PC-9 (cell line): ENCODE measurements around the gene UNC13B. TPM values are rescaled to one million over a fixed set of nuclear protein-coding genes. Genes with fewer than 3 reads are reported as not detected.

Experiments
- BruUV-seq: library from RNA; stranded (reverse); fragments of 400-500 nt; replicated peaks from 2 replicates; lab custom pipeline; 2021; lab: Mats Ljungman, UMichigan
- CTCF ChIA-PET: fragments of 300-600 bp; sonication (Branson Sonifier 250); formaldehyde crosslinking; loops from one replicate; lab custom pipeline; 2022; ENCODE audit warnings: antibody characterized with exemption; lab: Charles Lee
- POLR2A ChIA-PET: fragments of 300-600 bp; sonication (Branson Sonifier 250); formaldehyde crosslinking; loops from one replicate; lab custom pipeline; 2022; ENCODE audit warnings: antibody characterized with exemption; ENCODE audit not compliant: unreplicated experiment; lab: Charles Lee
- DNase-seq, 2 experiments: peaks; one replicate each; pipeline versions ENCODE4 v3.0.0 to v3.0.0-alpha.2; 2015 to 2022; ENCODE audit warnings: mixed read lengths in 1 of 2
- H2AFZ ChIP-seq: fragments of 200-600 bp; sonication (generic); 2 replicates; pipeline ENCODE4 v1.8.1; 2017; ENCODE audit warnings: antibody characterized with exemption
- H3F3A ChIP-seq: fragments of 200-600 bp; sonication (generic); 2 replicates; pipeline ENCODE4 v1.8.1; 2017; ENCODE audit warnings: antibody characterized with exemption, mild to moderate bottlenecking, low read depth; ENCODE audit not compliant: insufficient read depth
- H3K27ac ChIP-seq: fragments of 200-600 bp; sonication (generic); 2 replicates; pipeline ENCODE4 v1.6.1; 2016; ENCODE audit warnings: mixed run types
- H3K27me3 ChIP-seq: fragments of 200-600 bp; sonication (generic); 2 replicates; pipeline ENCODE4 v1.6.1; 2016; ENCODE audit warnings: low read depth, mixed run types; ENCODE audit not compliant: insufficient read depth
- H3K36me3 ChIP-seq: fragments of 200-600 bp; sonication (generic); 2 replicates; pipeline ENCODE4 v1.6.1; 2016; ENCODE audit warnings: low read depth, mixed run types
- H3K4me1 ChIP-seq: fragments of 200-600 bp; sonication (generic); replicated peaks from 2 replicates; pipeline ENCODE4 v1.6.1; 2016; ENCODE audit warnings: mixed run types; ENCODE audit not compliant: insufficient read depth
- H3K4me2 ChIP-seq: fragments of 200-600 bp; sonication (generic); 2 replicates; pipeline ENCODE4 v1.6.1; 2017; ENCODE audit warnings: mixed run types
- H3K4me3 ChIP-seq: fragments of 200-600 bp; sonication (generic); 2 replicates; pipeline ENCODE4 v1.6.1; 2016; ENCODE audit warnings: mixed run types
- H3K79me2 ChIP-seq: fragments of 200-600 bp; sonication (generic); 2 replicates; pipeline ENCODE4 v1.6.1; 2017; ENCODE audit warnings: low read depth, mixed run types
- H3K9me2 ChIP-seq: fragments of 200-600 bp; sonication (generic); 2 replicates; pipeline ENCODE4 v1.8.1; 2017; ENCODE audit warnings: mild to moderate bottlenecking; ENCODE audit not compliant: insufficient read depth
- H3K9me3 ChIP-seq: fragments of 200-600 bp; sonication (generic); 2 replicates; pipeline ENCODE4 v1.8.1; 2016; ENCODE audit warnings: low read depth; ENCODE audit not compliant: insufficient read depth
- H4K20me1 ChIP-seq: fragments of 200-600 bp; sonication (generic); 2 replicates; pipeline ENCODE4 v1.8.1; 2017; ENCODE audit not compliant: insufficient read depth
- CTCF ChIP-seq: fragments of 200-600 bp; sonication (generic); conservative IDR thresholded peaks from 2 replicates; pipeline ENCODE4 v1.6.1; 2017; ENCODE audit warnings: mixed run types, antibody characterized with exemption, mild to moderate bottlenecking, moderate library complexity
- EZH2 ChIP-seq: fragments of 200-600 bp; sonication (generic); IDR thresholded peaks from 2 replicates; pipeline ENCODE4 v1.8.0; 2017; ENCODE audit warnings: antibody characterized with exemption, low read depth
- intact Hi-C: fragments of 100-400 bp; cut with micrococcal nuclease; formaldehyde crosslinking; loops from one replicate; pipeline ENCODE4 v1.10.0; 2022; ENCODE audit not compliant: unreplicated experiment
- total RNA-seq: library from RNA; stranded (reverse); gene quantifications from 2 replicates; pipeline ENCODE4 v1.2.3, GENCODE V29; 2021

UNC13B gene
- total RNA-seq, 1 experiment from 2014 or later = not detected

DNA sequence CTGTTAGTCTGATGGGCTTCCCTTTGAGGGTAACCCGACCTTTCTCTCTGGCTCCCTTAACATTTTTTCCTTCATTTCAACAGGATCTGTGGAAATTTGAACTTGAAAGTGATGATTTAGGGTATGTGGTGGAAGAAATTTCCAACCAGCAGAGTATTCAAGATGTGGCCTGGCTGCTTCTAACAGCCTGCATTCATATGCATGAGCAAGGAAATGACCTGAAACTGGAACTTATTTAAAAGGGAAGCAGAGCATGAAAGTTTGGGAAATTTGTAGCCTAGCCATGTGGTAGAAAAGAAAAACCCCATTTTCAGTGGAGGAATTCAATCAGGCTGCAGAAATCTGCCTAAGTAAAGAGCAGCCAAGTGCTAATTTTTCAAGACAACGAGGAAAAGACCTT lies 41.7 kb downstream of the UNC13B start:
- Histone ChIP-seq H3F3A (no peaks in the 10 kb centered on the region), H2AFZ (no peak overlapping the region), H3K4me2 (no peak overlapping the region), H3K27ac (no peak overlapping the region), H3K4me1 (no peaks in the 10 kb centered on the region), H3K4me3 (no peak overlapping the region), H3K27me3 (no peaks in the 10 kb centered on the region), H3K79me2 (no peaks in the 10 kb centered on the region), H3K9me3 (no peaks in the 10 kb centered on the region), H4K20me1 (no peaks in the 10 kb centered on the region), H3K9me2 (no peaks in the 10 kb centered on the region), H3K36me3 (no peaks in the 10 kb centered on the region)
- BruUV-seq = no TSS peak
- DNase-seq = no peak
- ChIA-PET POLR2A (no interaction called here), CTCF (no interaction called here)
- intact Hi-C loops = no loop called here
- TF ChIP-seq CTCF = no peak

DNA sequence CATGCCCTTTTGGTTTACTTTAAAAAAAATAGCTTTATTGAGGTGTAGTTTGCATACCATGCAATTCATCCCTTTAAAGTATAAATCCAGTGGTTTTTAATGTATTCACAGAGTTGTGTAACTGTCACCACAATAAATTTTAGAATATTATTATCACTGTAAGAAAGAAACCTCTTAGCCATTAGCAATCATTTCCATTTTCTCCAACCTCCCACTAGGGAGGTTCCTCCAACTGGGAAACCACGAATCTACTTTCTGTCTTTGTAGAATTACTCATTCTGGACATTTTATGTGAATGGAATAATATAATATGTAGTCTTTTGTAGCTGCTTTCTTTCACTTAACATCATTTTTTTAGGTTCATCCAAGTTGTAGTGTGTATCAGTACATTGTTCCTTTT lies 43.5 kb downstream of the UNC13B start:
- H4K20me1 ChIP-seq = no peaks in the 10 kb centered on the region
- no peak overlapping the region for H3K4me3 ChIP-seq
- no peak for DNase-seq
- no peak for TF ChIP-seq EZH2
- TF ChIP-seq CTCF = no peak
- intact Hi-C loops = no loop called here
- no peak overlapping the region for H3K4me2 ChIP-seq
- H3K79me2 ChIP-seq = no peaks in the 10 kb centered on the region
- no peaks in the 10 kb centered on the region for H3K27me3 ChIP-seq
- H3F3A ChIP-seq = no peaks in the 10 kb centered on the region
- no peaks in the 10 kb centered on the region for H3K4me1 ChIP-seq
- ChIA-PET POLR2A (no interaction called here), CTCF (no interaction called here)
- H3K9me2 ChIP-seq = no peaks in the 10 kb centered on the region
- no peak overlapping the region for H3K27ac ChIP-seq
- H2AFZ ChIP-seq = no peak overlapping the region
- H3K36me3 ChIP-seq = no peaks in the 10 kb centered on the region
- H3K9me3 ChIP-seq = no peaks in the 10 kb centered on the region
- BruUV-seq = no TSS peak

- no peaks in the 10 kb centered on the region for H3K27me3 ChIP-seq
- H3F3A ChIP-seq = no peaks in the 10 kb centered on the region
- no peaks in the 10 kb centered on the region for H3K36me3 ChIP-seq
- ChIA-PET POLR2A (no interaction called here), CTCF (no interaction called here)
- TF ChIP-seq EZH2 (no peak), CTCF (no peak)
- intact Hi-C loops = no loop called here
- no peaks in the 10 kb centered on the region for H4K20me1 ChIP-seq
- H3K4me3 ChIP-seq = no peak overlapping the region
- no peaks in the 10 kb centered on the region for H3K4me1 ChIP-seq
- BruUV-seq = no TSS peak
- no peak overlapping the region for H3K4me2 ChIP-seq
- no peak overlapping the region for H2AFZ ChIP-seq
- no peak for DNase-seq
- no peaks in the 10 kb centered on the region for H3K9me3 ChIP-seq
- H3K27ac ChIP-seq = no peak overlapping the region
- H3K9me2 ChIP-seq = no peaks in the 10 kb centered on the region
- no peaks in the 10 kb centered on the region for H3K79me2 ChIP-seq
These were observed 50.0 kb downstream of the UNC13B start for GRCh38 chr9:35211854-35212253.
